Spleen (tissue), 11 donors: ENCODE measurements around the gene ASB1. TPM values are rescaled to one million over a fixed set of nuclear protein-coding genes. Genes with fewer than 3 reads are reported as not detected.

Source experiments
- DNase-seq: peaks from one replicate; pipeline ENCODE4 v3.0.0-alpha.2; 2020
- H3K27ac ChIP-seq, 8 donors: fragments of 200-600 bp; sonication (generic) in 7 of 8; 1 replicate in 4 of 8; 2 replicates in 4 of 8; pipeline versions ENCODE4 v1.5.0 to v1.8.0; 2016 to 2021; ENCODE audit warnings: inconsistent platforms in 4 of 8, mild to moderate bottlenecking in 4 of 8, moderate library complexity in 1 of 8
- H3K27me3 ChIP-seq, 7 donors: fragments of 200-600 bp; sonication (generic) in 6 of 7; replicated peaks in 1 of 7; 1 replicate in 4 of 7; 2 replicates in 3 of 7; pipeline versions ENCODE4 v1.5.0 to v1.8.0; 2016 to 2021; ENCODE audit warnings: inconsistent platforms in 3 of 7, mild to moderate bottlenecking in 1 of 7
- H3K36me3 ChIP-seq, 6 donors: fragments of 200-600 bp; sonication (generic) in 5 of 6; 1 replicate in 4 of 6; 2 replicates in 2 of 6; pipeline versions ENCODE4 v1.5.0 to v1.8.0; 2016 to 2021; ENCODE audit warnings: inconsistent platforms in 2 of 6
- H3K4me1 ChIP-seq, 6 donors: fragments of 200-600 bp; sonication (generic) in 5 of 6; 1 replicate in 3 of 6; 2 replicates in 3 of 6; pipeline versions ENCODE4 v1.5.0 to v1.8.0; 2016 to 2021; ENCODE audit warnings: inconsistent platforms in 3 of 6
- H3K4me3 ChIP-seq, 8 donors: fragments of 200-600 bp; sonication (generic) in 7 of 8; 1 replicate in 4 of 8; 2 replicates in 4 of 8; pipeline versions ENCODE4 v1.5.0 to v1.8.0; 2016 to 2021; ENCODE audit warnings: inconsistent platforms in 4 of 8, mild to moderate bottlenecking in 4 of 8, moderate library complexity in 2 of 8
- H3K9me3 ChIP-seq, 8 donors: fragments of 200-600 bp; sonication (generic) in 7 of 8; 1 replicate in 4 of 8; 2 replicates in 4 of 8; pipeline versions ENCODE4 v1.5.0 to v1.8.0; 2016 to 2021; ENCODE audit warnings: inconsistent platforms in 4 of 8
- CTCF ChIP-seq, 11 experiments: fragments of 200-600 bp in 7 of 11; fragments of 450-650 bp in 4 of 11; sonication (generic) in 4 of 11; IDR thresholded peaks in 8 of 11; conservative IDR thresholded peaks in 3 of 11; 1 replicate in 7 of 11; 2 replicates in 4 of 11; pipeline versions ENCODE4 v1.4.0 to v1.8.0; 2016 to 2021; ENCODE audit warnings: antibody characterized with exemption in 11 of 11, inconsistent platforms in 4 of 11, mild to moderate bottlenecking in 1 of 11
- POLR2A ChIP-seq, 3 donors: fragments of 450-650 bp; IDR thresholded peaks; one replicate each; pipeline ENCODE4 v1.5.1; 2017; ENCODE audit warnings: antibody characterized with exemption in 3 of 3, mild to moderate bottlenecking in 1 of 3
- POLR2AphosphoS5 ChIP-seq, 3 donors: sonication (generic); formaldehyde crosslinking; IDR thresholded peaks; one replicate each; pipeline ENCODE4 v1.5.1; 2017; ENCODE audit warnings: antibody characterized with exemption in 3 of 3
- WGBS, 5 donors: extraction: QIAGEN DNeasy Blood & Tissue Kit in 3 of 5; methylation state at CpG; one replicate each; pipeline versions ENCODE4 v1.1.5 to v1.1.7; 2013 to 2018; 5-methylcytosine and 5-hydroxymethylcytosine counted together
- intact Hi-C: fragments of 100-400 bp; cut with DNase I; formaldehyde crosslinking; loops from one replicate; pipeline ENCODE4 v1.15.0; 2023; ENCODE audit warnings: low total_unique reads
- polyA plus RNA-seq, 3 donors: library from polyadenylated mRNA; stranded (reverse); fragments of 200-250 nt; gene quantifications; one replicate each; pipeline ENCODE4 v1.2.1, GENCODE V29; 2013
- total RNA-seq, 7 donors: library from RNA; depleted of rRNA in 3 of 7; stranded (reverse); fragments of >200 nt in 3 of 7; fragmentation: NEBNext Ultra II Directional in 4 of 7; extraction: Animal tissue kit (Norgen Biotek cat#: 25700) in 4 of 7; gene quantifications; one replicate each; pipeline versions ENCODE4 v1.1.0 to v1.2.1, GENCODE V29; 2016 to 2021
- donor health status: healthy with polysubstance abuse.
- donor health status: DM: no; HTN: no; CAD: no; lungs with moderate emphysema.
- donor health status: DM: no; HTN: no; CAD: no.
- donor health status: Bipolar disorder and iron deficiency.
- donor health status: healthy.
- donor health status: DM: no; HTN: no; CAD: no.
- donor health status: DM: yes; HTN: yes; CAD: no.

The ASB1 gene
- total and polyA plus RNA-seq, 10 donors = 17.5 to 33.1 (median 26.5) TPM

GRCh38 chr2:238434846-238435751, 8.4 kb downstream of the ASB1 start:
- peaks cover 2 to 87% (median 55%) of the 10 kb centered on the region in 6 donors for H3K36me3 ChIP-seq
- TF ChIP-seq CTCF (IDR thresholded peaks at IDR 0.05 in 8 of 11, conservative IDR thresholded peaks at IDR 0.05 in 3 of 11) = no peak
- no peak for TF ChIP-seq POLR2AphosphoS5 (IDR thresholded peaks at IDR 0.05)
- TF ChIP-seq POLR2A (IDR thresholded peaks at IDR 0.05) = no peak
- intact Hi-C loops = no loop called here
- H3K9me3 ChIP-seq = peaks cover 0 to 9% (median 0%) of the 10 kb centered on the region in 8 donors
- DNase-seq = no peak
- peak overlapping the region in 2 of 8 donors; percentile 37 for H3K27ac ChIP-seq
- H3K4me1 ChIP-seq = peaks cover 0 to 71% (median 17%) of the 10 kb centered on the region in 6 donors
- H3K27me3 ChIP-seq = no peaks in the 10 kb centered on the region
- 85 to 93% (median 88%) methylated on average over 14 to 24 of the region's 24 CpGs for WGBS, 5 donors
- H3K4me3 ChIP-seq = no peak overlapping the region

- Histone ChIP-seq H3K9me3 (peaks cover 0 to 4% (median 0%) of the 10 kb centered on the region in 8 donors), H3K36me3 (peaks cover 2 to 87% (median 54%) of the 10 kb centered on the region in 6 donors), H3K27ac (no peak overlapping the region), H3K27me3 (no peaks in the 10 kb centered on the region), H3K4me3 (no peak overlapping the region), H3K4me1 (peaks cover 0 to 71% (median 17%) of the 10 kb centered on the region in 6 donors)
- intact Hi-C loops = no loop called here
- 94 to 98% (median 96%) methylated on average over 20 of the region's 20 CpGs for WGBS, 5 donors
- TF ChIP-seq CTCF (IDR thresholded peaks at IDR 0.05 in 8 of 11, conservative IDR thresholded peaks at IDR 0.05 in 3 of 11) (no peak), POLR2A (IDR thresholded peaks at IDR 0.05) (no peak), POLR2AphosphoS5 (IDR thresholded peaks at IDR 0.05) (no peak)
- no peak for DNase-seq
These were observed 9.0 kb downstream of the ASB1 start for GRCh38 chr2:238435752-238436096.

DNA sequence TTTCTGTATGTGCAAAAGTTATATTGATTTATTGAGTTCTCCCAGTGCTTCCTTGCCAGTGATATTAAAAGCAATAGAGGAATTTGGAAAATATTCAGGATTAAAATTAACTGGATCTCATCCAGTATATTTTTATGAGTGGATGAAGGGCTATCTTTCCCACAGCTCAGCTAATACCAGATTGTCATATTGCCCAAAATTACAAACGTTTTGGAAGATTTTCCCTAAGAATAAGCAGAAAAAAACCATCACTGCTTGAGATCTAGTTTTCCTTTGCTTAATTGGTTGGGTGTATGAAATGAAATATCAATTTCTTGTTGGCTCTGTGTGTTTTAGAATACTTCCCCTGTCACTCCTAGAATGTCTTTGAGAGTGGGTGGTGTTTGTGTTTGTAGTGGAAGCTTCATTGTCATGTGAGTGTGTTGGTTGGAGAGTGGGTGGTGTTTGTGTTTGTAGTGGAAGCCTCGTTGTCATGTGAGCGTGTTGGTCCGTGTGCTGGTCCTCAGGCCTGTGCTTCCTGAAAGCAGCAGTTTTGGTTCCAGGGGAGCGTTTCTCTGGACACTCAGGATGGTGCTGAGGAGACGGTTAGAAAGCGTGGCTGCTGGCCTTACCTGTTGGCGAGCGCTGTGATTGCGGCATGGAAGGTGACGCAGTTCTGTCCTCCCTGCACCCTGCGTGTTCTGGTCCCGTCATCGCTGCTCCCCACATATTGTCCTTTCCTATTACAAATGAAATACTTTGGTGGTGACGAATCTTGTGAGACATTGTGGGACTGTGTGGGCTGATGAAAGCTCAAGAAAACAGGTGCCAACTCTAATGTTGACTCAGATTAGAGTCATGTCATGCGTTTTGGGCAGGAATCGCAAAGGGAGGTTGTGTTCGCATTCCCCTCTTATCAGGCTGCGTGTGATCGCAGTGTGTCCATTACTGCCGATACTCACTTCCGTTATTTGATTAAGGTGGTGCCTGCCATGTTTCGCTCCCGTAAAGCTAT, 12.4 kb downstream of the ASB1 start:
- intact Hi-C loops = no loop called here
- Histone ChIP-seq H3K36me3 (peaks cover under 1 to 88% (median 46%) of the 10 kb centered on the region in 6 donors), H3K27ac (no peak overlapping the region), H3K4me3 (peak overlapping the region in 1 of 8 donors; percentile 5), H3K4me1 (peaks cover 0 to 76% (median 23%) of the 10 kb centered on the region in 6 donors), H3K9me3 (no peaks in the 10 kb centered on the region), H3K27me3 (no peaks in the 10 kb centered on the region)
- no peak for TF ChIP-seq POLR2AphosphoS5 (IDR thresholded peaks at IDR 0.05)
- TF ChIP-seq CTCF (IDR thresholded peaks at IDR 0.05 in 8 of 11, conservative IDR thresholded peaks at IDR 0.05 in 3 of 11) = no peak
- no peak for TF ChIP-seq POLR2A (IDR thresholded peaks at IDR 0.05)
- no peak for DNase-seq
- WGBS, 5 donors = 80 to 88% (median 83%) methylated on average over 24 of the region's 24 CpGs
